ENCODE data around the gene OR10A7. TPM values are rescaled to one million over a fixed set of nuclear protein-coding genes. Genes with fewer than 3 reads are reported as not detected.
A peak's percentile ranks its signal among the peaks of the same experiment; 100 is the strongest.

The OR10A7 gene
- total and polyA plus RNA-seq, 2 donors (not counting 1 experiment from before 2014, with no cell fraction given): not detected

DNA sequence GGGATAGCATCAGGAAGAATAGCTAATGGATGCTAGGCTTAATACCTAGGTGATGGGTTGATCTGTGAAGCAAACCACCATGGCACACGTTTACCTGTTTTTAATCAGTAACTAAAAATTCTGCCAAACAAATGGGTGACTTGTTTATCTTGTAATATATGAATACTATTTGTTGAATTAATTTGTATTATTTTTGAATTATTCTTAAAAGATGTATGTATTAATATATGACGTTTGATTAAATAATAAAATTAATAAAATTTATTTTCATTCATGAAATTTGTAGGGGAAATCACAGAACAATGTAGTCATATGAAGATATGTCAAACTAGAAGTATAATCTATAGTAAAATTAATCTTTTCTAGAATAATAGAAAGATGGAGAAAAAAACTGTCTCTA is 32.3 kb upstream of the OR10A7 start:
- Histone ChIP-seq H3K36me3 (replicated peaks in 1 of 2; ENCODE audit: control extremely low read depth in 1 of 2, control insufficient read depth in 1 of 2, extremely low read depth in 1 of 2, insufficient read depth in 2 of 2, low read length in 1 of 2) (no peaks in the 10 kb centered on the region), H4K20me1 (ENCODE audit: control insufficient read depth, insufficient read depth, low read length, poor library complexity, severe bottlenecking) (no peaks in the 10 kb centered on the region), H3K4me2 (replicated peaks; ENCODE audit: low read depth, low read length, poor library complexity, severe bottlenecking) (no peak overlapping the region), H2AFZ (ENCODE audit: insufficient read depth, low read depth, low read length, poor library complexity, severe bottlenecking) (no peak overlapping the region), H3K9me3 (ENCODE audit: control extremely low read depth in 1 of 3, control insufficient read depth in 2 of 3, insufficient read depth in 1 of 3, low read length in 2 of 3) (no peaks in the 10 kb centered on the region), H3K79me2 (ENCODE audit: control insufficient read depth, insufficient read depth, low read length) (no peaks in the 10 kb centered on the region), H3K4me3 (ENCODE audit: control extremely low read depth in 1 of 5, extremely low read depth in 1 of 5, insufficient read depth in 1 of 5, low read depth in 2 of 5, low read length in 4 of 5) (no peak overlapping the region), H3K27ac (ENCODE audit: low read length in 2 of 2) (no peak overlapping the region), H3K27me3 (replicated peaks in 1 of 4; ENCODE audit: control extremely low read depth in 1 of 4, control insufficient read depth in 3 of 4, insufficient read depth in 4 of 4, low read length in 3 of 4) (peaks cover 0 to 13% (median 1%) of the 10 kb centered on the region in 4 experiments), H3K4me1 (ENCODE audit: control insufficient read depth in 2 of 2, insufficient read depth in 2 of 2, low read length in 2 of 2) (no peaks in the 10 kb centered on the region), H3K9ac (ENCODE audit: low read length) (no peak overlapping the region)
- H3K4me3 Mint-ChIP-seq: no peak overlapping the region
- H3K27me3 Mint-ChIP-seq: peaks cover 34% of the 10 kb centered on the region
- TF ChIP-seq, protein P1, sequence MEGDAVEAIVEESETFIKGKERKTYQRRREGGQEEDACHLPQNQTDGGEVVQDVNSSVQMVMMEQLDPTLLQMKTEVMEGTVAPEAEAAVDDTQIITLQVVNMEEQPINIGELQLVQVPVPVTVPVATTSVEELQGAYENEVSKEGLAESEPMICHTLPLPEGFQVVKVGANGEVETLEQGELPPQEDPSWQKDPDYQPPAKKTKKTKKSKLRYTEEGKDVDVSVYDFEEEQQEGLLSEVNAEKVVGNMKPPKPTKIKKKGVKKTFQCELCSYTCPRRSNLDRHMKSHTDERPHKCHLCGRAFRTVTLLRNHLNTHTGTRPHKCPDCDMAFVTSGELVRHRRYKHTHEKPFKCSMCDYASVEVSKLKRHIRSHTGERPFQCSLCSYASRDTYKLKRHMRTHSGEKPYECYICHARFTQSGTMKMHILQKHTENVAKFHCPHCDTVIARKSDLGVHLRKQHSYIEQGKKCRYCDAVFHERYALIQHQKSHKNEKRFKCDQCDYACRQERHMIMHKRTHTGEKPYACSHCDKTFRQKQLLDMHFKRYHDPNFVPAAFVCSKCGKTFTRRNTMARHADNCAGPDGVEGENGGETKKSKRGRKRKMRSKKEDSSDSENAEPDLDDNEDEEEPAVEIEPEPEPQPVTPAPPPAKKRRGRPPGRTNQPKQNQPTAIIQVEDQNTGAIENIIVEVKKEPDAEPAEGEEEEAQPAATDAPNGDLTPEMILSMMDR (IDR thresholded peaks at IDR 0.05): no peak
- TF ChIP-seq EZH2 (IDR thresholded peaks at IDR 0.05; ENCODE audit: borderline replicate concordance, insufficient read depth, low read depth, low read length, poor library complexity, severe bottlenecking): no peak
- DNase-seq (no peak), ATAC-seq (ENCODE audit: low read depth) (no peak)
- H3K4me1 Mint-ChIP-seq: no peaks in the 10 kb centered on the region
- ChIA-PET CTCF (interaction anchor here (1.0 to 5.7 kb wide), 11 partner anchors 10 to 485 kb away, joined by 3 to 95 read pairs (median 4); no protein-coding TSS in a partner anchor), POLR2A (no interaction called here)
- WGBS (ENCODE audit: insufficient coverage): no CpG with 5 or more reads among the region's 2 CpGs
- no peaks in the 10 kb centered on the region for H3K9me3 Mint-ChIP-seq (ENCODE audit: insufficient read depth)
- no peak overlapping the region for H3K27ac Mint-ChIP-seq
- intact Hi-C loops (cut with micrococcal nuclease): no loop called here

DNA sequence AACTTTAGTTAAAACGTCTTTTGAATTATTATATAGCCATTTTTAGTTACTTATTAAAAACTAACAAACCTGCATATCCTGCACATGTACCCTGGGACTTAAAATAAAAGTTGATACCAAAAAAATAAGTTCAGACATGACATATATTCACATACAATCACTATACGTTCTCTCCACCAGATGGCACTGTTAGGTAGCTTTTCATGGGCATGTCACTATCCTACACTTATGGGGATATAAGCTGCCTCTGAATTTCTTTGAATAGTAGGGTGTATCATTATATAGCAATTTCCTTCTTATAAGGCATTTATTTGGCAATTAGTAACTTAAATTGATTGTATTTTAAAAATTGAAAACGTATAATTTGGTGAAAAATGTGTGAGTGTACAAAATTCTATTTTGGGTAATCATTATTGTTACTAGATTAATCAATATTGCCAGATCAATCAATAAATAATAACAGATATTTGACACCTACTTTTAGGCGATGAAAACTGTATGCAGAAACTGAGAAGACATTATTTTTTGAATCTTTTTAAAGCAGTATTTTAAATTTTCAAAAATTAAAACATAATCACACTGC is 31.8 kb upstream of the OR10A7 start:
- Mint-ChIP-seq H3K9me3 (ENCODE audit: insufficient read depth) (no peaks in the 10 kb centered on the region), H3K4me3 (no peak overlapping the region), H3K27ac (no peak overlapping the region), H3K27me3 (peaks cover 38% of the 10 kb centered on the region), H3K4me1 (no peaks in the 10 kb centered on the region)
- DNase-seq: peak; percentile 82
- Histone ChIP-seq H3K27me3 (replicated peaks in 1 of 4; ENCODE audit: control extremely low read depth in 1 of 4, control insufficient read depth in 3 of 4, insufficient read depth in 4 of 4, low read length in 3 of 4) (peaks cover 0 to 13% (median 1%) of the 10 kb centered on the region in 4 experiments), H4K20me1 (ENCODE audit: control insufficient read depth, insufficient read depth, low read length, poor library complexity, severe bottlenecking) (no peaks in the 10 kb centered on the region), H3K4me2 (replicated peaks; ENCODE audit: low read depth, low read length, poor library complexity, severe bottlenecking) (no peak overlapping the region), H3K9me3 (ENCODE audit: control extremely low read depth in 1 of 3, control insufficient read depth in 2 of 3, insufficient read depth in 1 of 3, low read length in 2 of 3) (no peaks in the 10 kb centered on the region), H3K27ac (ENCODE audit: low read length in 2 of 2) (no peak overlapping the region), H3K4me1 (ENCODE audit: control insufficient read depth in 2 of 2, insufficient read depth in 2 of 2, low read length in 2 of 2) (no peaks in the 10 kb centered on the region), H3K4me3 (ENCODE audit: control extremely low read depth in 1 of 5, extremely low read depth in 1 of 5, insufficient read depth in 1 of 5, low read depth in 2 of 5, low read length in 4 of 5) (no peak overlapping the region), H3K36me3 (replicated peaks in 1 of 2; ENCODE audit: control extremely low read depth in 1 of 2, control insufficient read depth in 1 of 2, extremely low read depth in 1 of 2, insufficient read depth in 2 of 2, low read length in 1 of 2) (no peaks in the 10 kb centered on the region), H3K9ac (ENCODE audit: low read length) (no peak overlapping the region), H3K79me2 (ENCODE audit: control insufficient read depth, insufficient read depth, low read length) (no peaks in the 10 kb centered on the region), H2AFZ (ENCODE audit: insufficient read depth, low read depth, low read length, poor library complexity, severe bottlenecking) (no peak overlapping the region)
- WGBS (ENCODE audit: insufficient coverage): no CpG with 5 or more reads among the region's 4 CpGs
- POLR2A ChIA-PET: no interaction called here
- intact Hi-C loops (cut with micrococcal nuclease): no loop called here
- CTCF ChIA-PET: interaction anchor here (0.7 to 5.7 kb wide), 12 partner anchors 10 to 484 kb away, joined by 3 to 95 read pairs (median 4); no protein-coding TSS in a partner anchor
- no peak for TF ChIP-seq EZH2 (IDR thresholded peaks at IDR 0.05; ENCODE audit: borderline replicate concordance, insufficient read depth, low read depth, low read length, poor library complexity, severe bottlenecking)
- TF ChIP-seq, protein P1 (IDR thresholded peaks at IDR 0.05): peak; percentile 93
- peak; percentile 47 for ATAC-seq (ENCODE audit: low read depth)
